CD8-positive, alpha-beta memory T cell (primary cell): Measurements from ENCODE around the gene DNAH11. TPM values are rescaled to one million over a fixed set of nuclear protein-coding genes. Genes with fewer than 3 reads are reported as not detected.
"Not testable (repeated sequence)": the region's sequence is repeated elsewhere in the genome, so short reads cannot be mapped to it uniquely, and the experiment has no call there.

Experiments
- CTCF ChIA-PET: fragments of 350-600 bp; sonication (Branson Sonifier 250); formaldehyde crosslinking; loops from one replicate; lab custom pipeline; 2021; ENCODE audit warnings: antibody characterized with exemption; lab: Charles Lee
- POLR2A ChIA-PET: fragments of 350-600 bp; sonication (Branson Sonifier 250); formaldehyde crosslinking; loops from one replicate; lab custom pipeline; 2021; ENCODE audit warnings: antibody characterized with exemption; lab: Charles Lee
- DNase-seq, 5 donors: peaks; one replicate each; pipeline versions ENCODE4 v3.0.0 to v3.0.0-alpha.2; 2020 to 2022; ENCODE audit warnings: mixed read lengths in 1 of 5
- H3K27ac ChIP-seq: one replicate; pipeline ENCODE4 v1.7.0; 2013; ENCODE audit warnings: low read depth, mild to moderate bottlenecking, low read length, moderate library complexity
- H3K27me3 ChIP-seq: 2 replicates; pipeline ENCODE4 v1.7.0; 2013; ENCODE audit warnings: low read length, mild to moderate bottlenecking; ENCODE audit not compliant: insufficient read depth, poor library complexity, severe bottlenecking
- H3K36me3 ChIP-seq: 2 replicates; pipeline ENCODE4 v1.7.0; 2013; ENCODE audit warnings: mild to moderate bottlenecking, low read length, moderate library complexity; ENCODE audit not compliant: insufficient read depth
- H3K4me1 ChIP-seq: 2 replicates; pipeline ENCODE4 v1.7.0; 2013; ENCODE audit warnings: mild to moderate bottlenecking, low read length, moderate library complexity; ENCODE audit not compliant: insufficient read depth
- H3K4me3 ChIP-seq: 2 replicates; pipeline ENCODE4 v1.7.0; 2013; ENCODE audit warnings: mild to moderate bottlenecking, low read length
- H3K9me3 ChIP-seq: 2 replicates; pipeline ENCODE4 v1.7.0; 2013; ENCODE audit warnings: mild to moderate bottlenecking, low read length
- H3K27ac Mint-ChIP-seq, 8 donors: one replicate each; pipeline ENCODE4 v1.8.0; 2020 to 2021; ENCODE audit warnings: mixed read lengths in 8 of 8, mild to moderate bottlenecking in 6 of 8, inconsistent platforms in 3 of 8, moderate library complexity in 3 of 8
- H3K27me3 Mint-ChIP-seq, 2 donors: one replicate each; pipeline ENCODE4 v1.8.0; 2020 to 2021; ENCODE audit warnings: mixed read lengths in 2 of 2, mild to moderate bottlenecking in 1 of 2, moderate library complexity in 1 of 2
- H3K36me3 Mint-ChIP-seq, 3 donors: one replicate each; pipeline ENCODE4 v1.8.0; 2020 to 2021; ENCODE audit warnings: mixed read lengths in 3 of 3, inconsistent platforms in 1 of 3, mild to moderate bottlenecking in 1 of 3
- H3K4me1 Mint-ChIP-seq, 3 donors: one replicate each; pipeline ENCODE4 v1.8.0; 2020 to 2021; ENCODE audit warnings: mixed read lengths in 3 of 3, inconsistent platforms in 1 of 3, mild to moderate bottlenecking in 1 of 3
- H3K4me3 Mint-ChIP-seq, 7 donors: one replicate each; pipeline ENCODE4 v1.8.0; 2020 to 2021; ENCODE audit warnings: mixed read lengths in 7 of 7, mild to moderate bottlenecking in 6 of 7, moderate library complexity in 4 of 7, inconsistent platforms in 2 of 7
- H3K9me3 Mint-ChIP-seq, 5 donors: one replicate each; pipeline ENCODE4 v1.8.0; 2020 to 2022; ENCODE audit warnings: mixed read lengths in 5 of 5, mild to moderate bottlenecking in 3 of 5, moderate library complexity in 2 of 5, inconsistent platforms in 1 of 5
- polyA plus RNA-seq: library from polyadenylated mRNA; unstranded; fragments of 300-500 nt; fragmentation: Illumina TruSeq; gene quantifications from one replicate; pipeline ENCODE4 v1.2.3, GENCODE V29; 2021
- total RNA-seq, 2 experiments: library from RNA; stranded (reverse); gene quantifications; one replicate each; pipeline ENCODE4 v1.2.3, GENCODE V29; 2021

DNAH11 gene
- total and polyA plus RNA-seq, 3 experiments from 2014 or later: 0.02 TPM; not detected in 2

DNA sequence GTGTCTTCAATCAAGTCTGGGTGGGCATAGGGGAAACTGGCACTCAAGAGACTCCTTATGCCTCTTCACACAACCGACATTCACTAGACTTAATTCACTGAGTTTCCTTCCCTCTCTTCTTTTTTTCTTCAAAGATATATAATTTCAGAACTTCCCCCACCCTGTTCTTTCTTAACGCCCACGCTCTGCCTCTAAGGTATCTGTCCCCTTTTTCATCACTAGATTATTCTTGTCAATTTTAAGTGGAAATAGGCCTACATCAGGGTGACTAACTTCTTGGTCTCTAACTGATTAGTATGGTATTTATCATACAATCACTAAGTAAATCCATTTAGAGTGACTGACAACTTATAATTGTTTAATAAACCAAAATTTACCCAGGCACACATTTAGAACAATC, 276.2 kb downstream of the DNAH11 start:
- peaks cover 0 to 2% (median 0%) of the 10 kb centered on the region in 5 donors for H3K9me3 Mint-ChIP-seq
- ChIA-PET POLR2A (no interaction called here), CTCF (no interaction called here)
- no peak overlapping the region for H3K4me3 Mint-ChIP-seq
- H3K27ac Mint-ChIP-seq: no peak overlapping the region
- Histone ChIP-seq H3K27me3 (no peaks in the 10 kb centered on the region), H3K27ac (no peak overlapping the region), H3K4me3 (no peak overlapping the region), H3K36me3 (no peaks in the 10 kb centered on the region), H3K4me1 (no peaks in the 10 kb centered on the region), H3K9me3 (no peaks in the 10 kb centered on the region)
- no peaks in the 10 kb centered on the region for H3K4me1 Mint-ChIP-seq
- no peaks in the 10 kb centered on the region for H3K27me3 Mint-ChIP-seq
- DNase-seq: no peak
- H3K36me3 Mint-ChIP-seq: no peaks in the 10 kb centered on the region

- H3K4me1 Mint-ChIP-seq: peaks cover 0 to 6% (median 5%) of the 10 kb centered on the region in 3 donors
- ChIA-PET CTCF (no interaction called here), POLR2A (no interaction called here)
- Histone ChIP-seq H3K27ac (no peak overlapping the region), H3K4me3 (no peak overlapping the region), H3K4me1 (no peaks in the 10 kb centered on the region), H3K27me3 (no peaks in the 10 kb centered on the region), H3K36me3 (no peaks in the 10 kb centered on the region), H3K9me3 (no peaks in the 10 kb centered on the region)
- DNase-seq: no peak
- H3K9me3 Mint-ChIP-seq: peaks cover 0 to 2% (median 0%) of the 10 kb centered on the region in 5 donors
- H3K4me3 Mint-ChIP-seq: no peak overlapping the region
- no peak overlapping the region for H3K27ac Mint-ChIP-seq
- peaks cover 9 to 37% of the 10 kb centered on the region in 2 donors for H3K27me3 Mint-ChIP-seq
- peaks cover 0 to 3% (median 0%) of the 10 kb centered on the region in 3 donors for H3K36me3 Mint-ChIP-seq
Observed at GRCh38 chr7:21828841-21829240, 286.0 kb downstream of the DNAH11 start.

DNA sequence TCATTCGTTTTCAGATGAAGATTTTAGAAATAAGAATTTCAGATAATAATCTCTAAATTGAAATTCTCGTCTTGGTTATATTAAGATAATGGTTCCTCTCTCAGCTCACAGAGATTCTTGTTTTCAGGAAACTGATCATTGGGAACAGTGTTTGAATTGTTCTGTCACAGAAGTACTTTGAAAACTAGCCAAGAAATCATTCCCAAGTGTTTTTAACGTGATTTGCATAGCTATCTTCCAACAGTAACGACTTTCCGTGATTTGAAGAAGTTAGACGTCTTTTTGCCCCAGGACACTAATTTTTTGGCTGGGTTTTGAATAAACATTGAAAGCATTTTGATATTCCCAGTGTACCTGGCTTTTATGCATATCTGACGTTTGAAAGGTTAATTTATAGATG, 286.9 kb downstream of the DNAH11 start:
- Mint-ChIP-seq H3K4me1 (peaks cover 0 to 6% (median 5%) of the 10 kb centered on the region in 3 donors), H3K36me3 (peaks cover 0 to 3% (median 0%) of the 10 kb centered on the region in 3 donors), H3K4me3 (no peak overlapping the region), H3K9me3 (peaks cover 0 to 2% (median 0%) of the 10 kb centered on the region in 5 donors), H3K27ac (no peak overlapping the region), H3K27me3 (peaks cover 14 to 37% of the 10 kb centered on the region in 2 donors)
- Histone ChIP-seq H3K4me1 (no peaks in the 10 kb centered on the region), H3K4me3 (no peak overlapping the region), H3K9me3 (no peaks in the 10 kb centered on the region), H3K36me3 (no peaks in the 10 kb centered on the region), H3K27me3 (no peaks in the 10 kb centered on the region), H3K27ac (no peak overlapping the region)
- ChIA-PET POLR2A (no interaction called here), CTCF (no interaction called here)
- DNase-seq: no peak

- peaks cover 0 to 2% (median 0%) of the 10 kb centered on the region in 3 donors for H3K36me3 Mint-ChIP-seq
- no peak for DNase-seq
- no peaks in the 10 kb centered on the region for H3K4me1 ChIP-seq
- H3K36me3 ChIP-seq: no peaks in the 10 kb centered on the region
- H3K9me3 Mint-ChIP-seq: no peaks in the 10 kb centered on the region
- H3K27ac ChIP-seq: no peak overlapping the region
- H3K9me3 ChIP-seq: no peaks in the 10 kb centered on the region
- H3K27ac Mint-ChIP-seq: no peak overlapping the region
- ChIA-PET POLR2A (no interaction called here), CTCF (no interaction called here)
- H3K27me3 Mint-ChIP-seq: peaks cover 0 to 3% of the 10 kb centered on the region in 2 donors
- H3K4me1 Mint-ChIP-seq: no peaks in the 10 kb centered on the region
- H3K27me3 ChIP-seq: no peaks in the 10 kb centered on the region
- H3K4me3 Mint-ChIP-seq: no peak overlapping the region
- H3K4me3 ChIP-seq: no peak overlapping the region
Observed at GRCh38 chr7:21844742-21845141, 301.9 kb downstream of the DNAH11 start.

DNA sequence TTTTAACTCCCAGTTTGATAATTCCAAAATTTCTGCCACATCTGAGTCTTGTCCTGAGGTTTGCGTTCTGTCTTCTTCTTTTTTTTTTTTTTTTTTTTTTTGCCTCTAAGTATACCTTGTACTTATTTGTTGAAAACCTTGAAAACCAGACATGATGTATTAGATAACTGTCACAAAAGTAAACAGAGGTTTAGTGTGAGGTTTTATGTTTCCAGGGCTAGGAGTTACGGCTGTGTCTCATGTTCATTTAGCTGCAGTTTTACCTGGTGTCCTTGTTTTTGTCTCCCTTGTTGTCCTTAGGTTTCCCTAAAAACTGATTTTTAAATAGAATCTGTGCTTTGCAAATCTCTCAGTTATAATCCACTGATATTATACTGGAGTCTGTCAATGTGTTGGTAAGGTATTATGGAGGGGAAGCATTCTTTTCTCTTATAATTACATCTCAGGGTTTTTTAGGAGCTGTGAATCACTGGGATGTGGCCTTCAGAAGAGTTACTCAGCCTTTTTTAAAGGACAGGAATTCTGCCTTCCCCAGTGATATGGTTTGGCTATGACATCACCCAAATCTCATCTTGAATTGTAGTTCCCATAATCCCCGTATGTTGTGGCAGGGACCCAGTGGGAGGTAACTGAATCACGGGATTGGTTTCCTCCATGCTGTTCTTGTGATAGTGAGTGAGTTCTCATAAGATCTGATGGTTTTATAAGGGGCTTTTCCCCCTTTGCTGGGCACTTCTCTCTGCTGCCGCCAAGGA, 307.9 kb downstream of the DNAH11 start:
- H3K27ac Mint-ChIP-seq: peak overlapping the region in 1 of 8 donors; percentile 85
- Histone ChIP-seq H3K36me3 (no peaks in the 10 kb centered on the region), H3K27ac (no peak overlapping the region), H3K4me1 (peaks cover 6% of the 10 kb centered on the region), H3K9me3 (no peaks in the 10 kb centered on the region), H3K4me3 (no peak overlapping the region), H3K27me3 (no peaks in the 10 kb centered on the region)
- CTCF ChIA-PET: no interaction called here
- peaks cover 5% of the 10 kb centered on the region in 2 donors for H3K27me3 Mint-ChIP-seq
- peaks cover 0 to 2% (median 0%) of the 10 kb centered on the region in 5 donors for H3K9me3 Mint-ChIP-seq
- H3K4me3 Mint-ChIP-seq: no peak overlapping the region
- H3K4me1 Mint-ChIP-seq: peaks cover 10 to 17% (median 12%) of the 10 kb centered on the region in 3 donors
- POLR2A ChIA-PET: no interaction called here
- peaks cover 0 to 2% (median 0%) of the 10 kb centered on the region in 3 donors for H3K36me3 Mint-ChIP-seq
- no peak for DNase-seq

GRCh38 chr7:21851559-21851967, 308.7 kb downstream of the DNAH11 start:
- peaks cover 0 to 2% (median 0%) of the 10 kb centered on the region in 3 donors for H3K36me3 Mint-ChIP-seq
- Histone ChIP-seq H3K27me3 (no peaks in the 10 kb centered on the region), H3K9me3 (no peaks in the 10 kb centered on the region), H3K27ac (no peak overlapping the region), H3K36me3 (no peaks in the 10 kb centered on the region), H3K4me1 (peaks cover 6% of the 10 kb centered on the region), H3K4me3 (no peak overlapping the region)
- peak in 1 of 5 donors; percentile 34 for DNase-seq
- ChIA-PET CTCF (no interaction called here), POLR2A (no interaction called here)
- peaks cover 6 to 10% of the 10 kb centered on the region in 2 donors for H3K27me3 Mint-ChIP-seq
- peaks cover 0 to 2% (median 0%) of the 10 kb centered on the region in 5 donors for H3K9me3 Mint-ChIP-seq
- H3K27ac Mint-ChIP-seq: peak overlapping the region in 6 of 8 donors; percentile 6 to 85 (median 50)
- H3K4me3 Mint-ChIP-seq: peak overlapping the region in 5 of 7 donors; percentile 24 to 66 (median 54)
- H3K4me1 Mint-ChIP-seq: peaks cover 10 to 17% (median 12%) of the 10 kb centered on the region in 3 donors

DNA sequence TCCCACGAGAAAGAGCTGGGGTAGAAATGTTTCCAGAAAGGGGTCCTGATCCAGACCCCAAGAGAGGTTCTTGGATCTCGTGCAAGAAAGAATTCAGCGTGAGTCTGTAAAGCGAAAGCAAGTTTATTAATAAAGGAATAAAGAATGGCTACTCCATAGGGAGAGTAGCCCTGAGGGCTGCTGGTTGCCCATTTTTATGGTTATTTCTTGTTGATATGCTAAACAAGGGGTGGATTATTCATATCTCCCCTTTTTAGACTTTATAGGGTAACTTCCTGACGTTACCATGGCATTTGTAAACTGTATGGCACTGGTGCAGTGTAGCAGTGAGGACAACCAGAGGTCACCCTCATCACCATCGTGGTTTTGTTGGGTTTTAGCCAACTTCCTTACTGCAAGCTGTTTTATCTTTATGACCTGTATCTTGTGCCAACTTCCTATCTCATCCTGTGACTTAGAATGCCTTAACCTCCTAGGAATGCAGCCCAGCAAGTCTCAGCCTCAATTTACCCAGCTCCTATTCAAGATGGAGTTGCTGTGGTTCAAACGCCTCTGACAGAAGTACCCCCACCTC, 322.9 kb downstream of the DNAH11 start:
- H3K4me3 Mint-ChIP-seq, H3K27ac Mint-ChIP-seq, H3K27ac ChIP-seq, H3K36me3 ChIP-seq, H3K27me3 ChIP-seq, CTCF ChIA-PET, H3K36me3 Mint-ChIP-seq, DNase-seq, H3K4me1 ChIP-seq, POLR2A ChIA-PET, H3K4me1 Mint-ChIP-seq, H3K9me3 ChIP-seq, H3K4me3 ChIP-seq, H3K27me3 Mint-ChIP-seq, H3K9me3 Mint-ChIP-seq: not testable (repeated sequence)

DNA sequence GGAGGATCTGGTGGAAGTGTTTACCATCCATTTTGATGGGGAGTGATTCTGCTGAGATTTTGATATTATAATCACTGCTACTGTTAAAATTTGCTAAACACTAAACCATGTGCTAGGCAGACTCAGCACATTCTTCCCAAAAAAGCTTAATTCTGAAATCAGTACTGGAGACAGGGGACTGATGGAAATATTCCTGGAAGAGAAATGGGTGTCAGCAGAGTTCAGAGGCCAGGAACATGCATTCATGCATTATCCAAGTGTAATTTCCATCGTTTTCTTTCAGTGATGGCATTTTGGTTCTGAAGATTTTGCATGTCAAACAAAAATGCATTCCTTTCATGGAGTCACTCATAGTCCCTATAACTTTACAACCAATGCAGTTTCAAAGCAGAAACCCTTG, 323.9 kb downstream of the DNAH11 start:
- Mint-ChIP-seq H3K4me3 (no peak overlapping the region), H3K27me3 (peaks cover 0 to 3% of the 10 kb centered on the region in 2 donors), H3K4me1 (no peaks in the 10 kb centered on the region), H3K27ac (no peak overlapping the region), H3K9me3 (peaks cover 0 to 4% (median 0%) of the 10 kb centered on the region in 5 donors), H3K36me3 (no peaks in the 10 kb centered on the region)
- no peaks in the 10 kb centered on the region for H3K36me3 ChIP-seq
- no peak overlapping the region for H3K4me3 ChIP-seq
- H3K4me1 ChIP-seq: no peaks in the 10 kb centered on the region
- CTCF ChIA-PET: interaction anchor here (1.4 kb wide), 1 partner anchor 16 kb away, joined by 3 read pairs; no protein-coding TSS in a partner anchor
- H3K27me3 ChIP-seq: no peaks in the 10 kb centered on the region
- H3K9me3 ChIP-seq: no peaks in the 10 kb centered on the region
- POLR2A ChIA-PET: no interaction called here
- no peak for DNase-seq
- no peak overlapping the region for H3K27ac ChIP-seq
